Upper lobe of right lung (tissue), 1 donor: ENCODE data around the gene MCOLN3. TPM values are rescaled to one million over a fixed set of nuclear protein-coding genes. Genes with fewer than 3 reads are reported as not detected.

Experiments
- ATAC-seq: fragments of 200-7000 bp; cut with Tn5 transposase; one replicate; pipeline ENCODE4 v1.9.1; 2020; ENCODE audit warnings: mild to moderate bottlenecking, moderate library complexity
- DNase-seq: peaks from one replicate; pipeline ENCODE4 v3.0.0-alpha.2; 2020
- H3K27ac ChIP-seq: fragments of 200-600 bp; one replicate; pipeline ENCODE4 v1.8.0; 2022
- H3K27me3 ChIP-seq: fragments of 200-600 bp; one replicate; pipeline ENCODE4 v1.8.0; 2022; ENCODE audit warnings: mild to moderate bottlenecking
- H3K36me3 ChIP-seq: fragments of 200-600 bp; one replicate; pipeline ENCODE4 v1.8.0; 2022
- H3K4me1 ChIP-seq: fragments of 200-600 bp; one replicate; pipeline ENCODE4 v1.8.0; 2022
- H3K4me3 ChIP-seq: fragments of 200-600 bp; one replicate; pipeline ENCODE4 v1.8.0; 2022; ENCODE audit warnings: mild to moderate bottlenecking
- H3K9me3 ChIP-seq: fragments of 200-600 bp; one replicate; pipeline ENCODE4 v1.8.0; 2022
- CTCF ChIP-seq: fragments of 200-600 bp; IDR thresholded peaks from one replicate; pipeline ENCODE4 v1.8.0; 2022; ENCODE audit warnings: antibody characterized with exemption
- intact Hi-C: fragments of 100-400 bp; cut with DNase I; formaldehyde crosslinking; loops from one replicate; pipeline ENCODE4 v1.11.0; 2022
- total RNA-seq: library from RNA; stranded (reverse); fragmentation: NEBNext Ultra II Directional; extraction: Animal tissue kit (Norgen Biotek cat#: 25700); gene quantifications from one replicate; pipeline ENCODE4 v1.2.1, GENCODE V29; 2021
- donor health status: DM: no; HTN: yes; CAD: no; lungs with severe emphysema.

The MCOLN3 gene
- total RNA-seq, 1 donor from 2014 or later, result 14.0 TPM

DNA sequence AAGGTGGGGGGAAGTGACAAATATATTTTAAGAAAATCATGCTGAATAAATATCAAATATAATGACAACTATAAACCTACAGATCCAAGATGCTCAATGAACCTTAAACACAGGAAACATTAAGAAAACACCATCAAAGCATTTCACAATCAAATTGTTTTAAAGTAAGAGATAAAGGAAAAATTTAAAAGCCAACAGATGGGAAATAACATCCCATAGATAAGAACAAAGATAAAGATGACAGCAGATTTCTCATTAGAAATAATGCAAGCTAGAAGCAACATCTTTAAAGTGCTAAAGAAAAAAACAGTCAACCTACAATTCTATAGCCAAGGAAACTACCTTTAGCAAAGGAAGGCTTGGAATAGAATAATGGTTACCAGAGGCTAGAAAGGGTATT lies 17.8 kb downstream of the MCOLN3 start:
- ATAC-seq (no peak), DNase-seq (no peak)
- intact Hi-C loops, result no loop called here
- Histone ChIP-seq H3K27me3 (no peaks in the 10 kb centered on the region), H3K4me1 (no peaks in the 10 kb centered on the region), H3K27ac (no peak overlapping the region), H3K36me3 (no peaks in the 10 kb centered on the region), H3K4me3 (no peak overlapping the region), H3K9me3 (no peaks in the 10 kb centered on the region)
- TF ChIP-seq CTCF, result no peak

- ATAC-seq (no peak), DNase-seq (no peak)
- H3K27ac ChIP-seq, result no peak overlapping the region
- intact Hi-C loops, result no loop called here
- no peaks in the 10 kb centered on the region for H3K9me3 ChIP-seq
- H3K4me3 ChIP-seq, result no peak overlapping the region
- no peaks in the 10 kb centered on the region for H3K4me1 ChIP-seq
- TF ChIP-seq CTCF, result no peak
- H3K27me3 ChIP-seq, result no peaks in the 10 kb centered on the region
- H3K36me3 ChIP-seq, result no peaks in the 10 kb centered on the region
Observed at GRCh38 chr1:85028151-85028550, 20.1 kb downstream of the MCOLN3 start.

- DNase-seq (no peak), ATAC-seq (peak; percentile 39)
- no peaks in the 10 kb centered on the region for H3K4me1 ChIP-seq
- H3K27me3 ChIP-seq, result no peaks in the 10 kb centered on the region
- intact Hi-C loops, result no loop called here
- H3K4me3 ChIP-seq, result no peak overlapping the region
- H3K36me3 ChIP-seq, result no peaks in the 10 kb centered on the region
- no peaks in the 10 kb centered on the region for H3K9me3 ChIP-seq
- no peak overlapping the region for H3K27ac ChIP-seq
- peak; percentile 14 for TF ChIP-seq CTCF
Observed at GRCh38 chr1:85027242-85027983, 20.9 kb downstream of the MCOLN3 start.

GRCh38 chr1:85025940-85026339 lies 22.4 kb downstream of the MCOLN3 start:
- no peaks in the 10 kb centered on the region for H3K36me3 ChIP-seq
- intact Hi-C loops, result no loop called here
- H3K9me3 ChIP-seq, result no peaks in the 10 kb centered on the region
- no peaks in the 10 kb centered on the region for H3K27me3 ChIP-seq
- no peak overlapping the region for H3K27ac ChIP-seq
- no peaks in the 10 kb centered on the region for H3K4me1 ChIP-seq
- no peak for TF ChIP-seq CTCF
- no peak for DNase-seq
- no peak overlapping the region for H3K4me3 ChIP-seq
- ATAC-seq, result no peak

DNA sequence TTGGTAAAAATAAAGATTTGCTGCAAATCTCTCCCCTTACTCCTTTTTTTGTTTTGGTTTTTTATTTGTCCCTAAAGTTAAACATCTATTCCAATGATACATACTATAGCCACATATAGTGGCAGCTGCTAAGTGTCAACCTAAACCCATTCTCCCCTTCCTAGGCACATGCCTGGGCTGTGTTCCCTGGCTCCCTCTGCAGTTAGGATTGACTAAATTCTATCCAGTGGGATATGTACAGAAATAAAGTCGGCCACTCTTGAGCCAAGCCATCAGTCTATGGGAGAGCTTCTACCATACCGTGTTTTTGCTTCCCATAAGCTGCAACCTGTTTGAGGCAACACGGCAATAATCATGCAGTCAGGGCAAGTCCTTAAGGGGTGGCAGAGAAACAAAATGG lies 23.6 kb downstream of the MCOLN3 start:
- Histone ChIP-seq H3K4me1 (no peaks in the 10 kb centered on the region), H3K36me3 (no peaks in the 10 kb centered on the region), H3K9me3 (no peaks in the 10 kb centered on the region), H3K27me3 (no peaks in the 10 kb centered on the region), H3K27ac (no peak overlapping the region), H3K4me3 (no peak overlapping the region)
- no peak for TF ChIP-seq CTCF
- intact Hi-C loops, result no loop called here
- DNase-seq (no peak), ATAC-seq (no peak)

DNA sequence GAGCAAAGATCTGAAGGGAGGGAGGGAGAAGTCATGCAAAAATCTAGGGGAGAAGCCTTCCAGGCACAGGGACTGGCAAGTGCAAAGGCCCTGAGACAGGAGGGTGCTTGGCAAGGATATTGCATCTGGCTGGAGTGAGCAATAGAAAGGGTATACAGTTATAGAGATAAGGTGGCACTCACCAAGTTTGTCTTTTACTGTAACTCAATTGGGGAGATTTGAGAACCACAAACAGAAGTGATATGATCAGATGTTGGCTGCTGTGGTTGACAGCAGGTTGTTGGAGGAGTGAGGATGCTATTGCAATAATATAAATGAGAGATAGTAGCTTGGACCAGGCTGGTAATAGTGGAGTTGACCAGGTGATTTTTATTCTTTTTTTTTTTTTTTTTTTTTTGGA lies 25.6 kb downstream of the MCOLN3 start:
- H3K36me3 ChIP-seq, result no peaks in the 10 kb centered on the region
- no peak for TF ChIP-seq CTCF
- H3K4me3 ChIP-seq, result no peak overlapping the region
- ATAC-seq, result no peak
- no peak for DNase-seq
- no peaks in the 10 kb centered on the region for H3K9me3 ChIP-seq
- H3K27ac ChIP-seq, result no peak overlapping the region
- no peaks in the 10 kb centered on the region for H3K4me1 ChIP-seq
- no peaks in the 10 kb centered on the region for H3K27me3 ChIP-seq
- intact Hi-C loops, result no loop called here
